LNCAP (cell line): ENCODE results near the gene ANKRD11.

Source experiments
- CTCF ChIP-seq: fragments of 450-650 bp; IDR thresholded peaks from 2 replicates; pipeline ENCODE4 v1.5.1; 2017; ENCODE audit warnings: mild to moderate bottlenecking

Gene ANKRD11

GRCh38 chr16:89322321-89323119, 167.8 kb downstream of the ANKRD11 start:
- TF ChIP-seq CTCF: no peak

DNA sequence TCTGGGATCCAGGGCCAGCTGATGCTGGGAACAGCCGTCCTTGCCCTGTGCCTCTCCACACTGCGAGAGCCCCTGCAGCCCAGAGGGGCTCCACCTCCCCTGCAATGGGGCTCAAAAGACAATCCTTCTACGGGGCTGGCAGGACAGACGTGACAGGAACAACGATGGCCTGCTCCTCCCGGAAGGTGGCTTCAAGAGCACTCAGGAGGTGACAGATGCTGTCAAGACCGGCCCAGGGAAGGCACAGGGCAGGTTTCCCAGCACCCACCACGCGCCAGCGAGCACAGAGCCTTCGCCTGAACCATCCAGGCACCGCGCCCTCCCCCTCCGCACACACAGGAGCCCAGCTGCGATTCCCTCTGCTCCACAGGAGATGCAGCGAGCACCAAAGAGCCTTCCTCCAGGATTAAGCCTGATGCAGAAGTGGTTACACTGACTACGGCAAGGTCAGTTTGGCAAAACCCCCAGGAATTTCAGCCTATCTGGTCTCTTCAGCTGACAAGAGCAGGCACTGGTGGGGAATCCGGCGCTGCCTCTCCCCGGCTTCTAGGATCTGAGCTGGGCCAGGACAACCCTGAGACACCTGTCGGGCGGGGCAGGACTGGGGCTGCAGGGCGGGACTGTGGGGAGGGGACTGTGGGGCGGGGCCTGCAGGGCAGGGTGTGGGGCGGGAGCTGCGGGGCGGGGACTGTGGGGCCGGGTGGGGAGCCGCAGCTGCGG, 169.4 kb downstream of the ANKRD11 start:
- no peak for TF ChIP-seq CTCF

- TF ChIP-seq CTCF: no peak
Measured at GRCh38 chr16:89319886-89320781, 170.2 kb downstream of the ANKRD11 start.

DNA sequence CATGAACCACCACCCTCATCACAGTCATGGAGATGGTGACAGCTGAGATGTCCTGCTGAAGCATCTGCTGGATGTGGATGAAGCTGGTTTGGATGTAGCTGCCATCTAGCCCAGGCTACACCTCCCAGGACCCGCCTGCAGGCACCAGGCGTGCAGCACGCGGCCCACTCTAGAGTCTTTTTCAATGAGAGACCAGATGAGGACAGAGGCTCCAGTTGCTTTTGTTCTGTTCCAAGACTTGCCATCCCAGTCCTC, 170.8 kb downstream of the ANKRD11 start:
- TF ChIP-seq CTCF: no peak

GRCh38 chr16:89318871-89319630, 171.3 kb downstream of the ANKRD11 start:
- TF ChIP-seq CTCF: no peak

DNA sequence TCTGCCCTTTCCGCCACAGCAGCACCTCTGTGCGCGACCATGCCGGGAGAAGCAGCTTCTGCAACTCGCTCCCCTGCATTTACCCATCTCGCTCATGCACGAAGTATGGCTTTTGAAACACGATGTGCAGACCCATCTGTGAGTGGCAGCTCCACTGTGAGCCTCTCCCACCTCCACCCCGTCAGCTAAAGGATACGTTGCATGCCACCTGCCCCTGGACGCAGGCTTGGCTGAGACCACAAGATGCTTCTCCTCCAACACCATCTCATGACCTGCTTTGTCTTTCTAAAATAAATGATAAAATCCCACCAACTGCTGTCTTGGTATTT, 172.0 kb downstream of the ANKRD11 start:
- TF ChIP-seq CTCF: no peak
